T47D (cell line): ENCODE results near the gene MLLT3.

ENCODE experiments used
- DNase-seq, 2 experiments: peaks; one replicate each; pipeline versions ENCODE4 v3.0.0 to v3.0.0-alpha.2; 2011 to 2012; ENCODE audit warnings: low read depth in 1 of 2, low spot score in 1 of 2
- JUND ChIP-seq: IDR thresholded peaks from 2 replicates; pipeline ENCODE4 v1.6.1; 2012; ENCODE audit warnings: low read depth
- in situ Hi-C: cut with HindIII; loops from 2 replicates; pipeline ENCODE4 v1.10.0; 2016; ENCODE audit warnings: low sequenced_read_pairs, low pct_unique_long_range_greater_than_20kb

Gene MLLT3

DNA sequence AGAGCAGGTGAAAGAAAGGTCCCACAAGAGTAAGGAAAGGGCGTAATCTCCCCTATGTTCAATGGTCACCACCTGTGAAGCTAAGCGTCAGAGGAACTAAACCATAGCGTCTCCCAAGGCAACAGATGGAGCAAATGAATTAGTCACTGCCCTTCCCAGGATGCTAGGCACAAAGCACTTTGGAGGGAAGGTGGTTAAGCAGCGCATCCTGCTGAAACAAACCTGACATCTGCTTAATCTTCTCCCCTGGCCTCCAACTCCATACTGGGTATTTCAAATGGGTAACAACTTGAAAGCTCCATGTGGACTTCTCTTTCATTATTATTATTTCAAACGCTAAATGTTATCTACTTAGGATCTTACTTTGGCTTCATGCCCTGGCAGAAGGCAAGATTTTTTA, 227.3 kb downstream of the MLLT3 start:
- in situ Hi-C loops, result no loop called here
- no peak for TF ChIP-seq JUND
- no peak for DNase-seq

DNA sequence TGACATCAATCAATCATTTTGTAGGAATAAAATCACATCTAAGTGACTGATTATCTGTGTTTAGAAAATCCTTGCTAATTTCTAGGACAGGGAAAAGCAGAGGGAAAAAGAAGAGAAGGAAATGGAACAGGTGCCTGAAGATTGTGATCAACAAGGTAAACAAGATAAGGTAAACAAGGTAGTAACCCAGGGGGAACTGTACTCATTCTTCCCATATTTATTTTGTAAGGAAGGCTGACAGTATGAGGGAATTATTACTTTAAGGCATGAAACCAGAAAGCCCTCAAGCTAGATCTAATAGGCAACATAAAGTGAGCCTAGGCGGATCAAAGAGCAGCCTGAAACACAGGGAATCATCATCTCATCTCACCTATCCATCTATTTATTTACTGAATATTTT, 231.1 kb downstream of the MLLT3 start:
- TF ChIP-seq JUND, result no peak
- in situ Hi-C loops, result no loop called here
- DNase-seq, result peak in 1 of 2 experiments; percentile 41

GRCh38 chr9:20390400-20390799, 231.9 kb downstream of the MLLT3 start:
- in situ Hi-C loops, result no loop called here
- TF ChIP-seq JUND, result no peak

DNA sequence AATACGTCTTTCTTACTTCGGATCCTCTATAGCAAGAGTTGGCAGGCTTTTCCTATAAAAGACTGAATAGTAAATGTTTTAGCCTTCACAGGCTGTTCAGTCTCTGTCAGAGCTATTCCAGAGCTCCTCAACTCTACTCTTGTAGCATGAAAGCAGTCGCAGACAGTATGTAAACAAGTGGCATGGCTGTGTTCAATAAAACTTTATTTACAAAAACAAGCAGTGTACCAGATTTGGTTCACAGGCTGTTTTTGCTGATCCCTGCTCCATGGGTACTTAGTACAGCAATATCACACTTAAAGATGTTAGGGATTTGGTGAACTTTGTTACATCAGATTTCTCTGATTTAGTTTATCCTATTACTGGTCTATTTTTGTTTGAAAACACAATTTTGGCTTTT, 235.2 kb downstream of the MLLT3 start:
- in situ Hi-C loops, result no loop called here
- no peak for TF ChIP-seq JUND
- DNase-seq, result no peak

More at GRCh38 chr9:20390400-20390799, 231.9 kb downstream of the MLLT3 start:
- DNase-seq, result no peak

GRCh38 chr9:20384642-20385041, 237.7 kb downstream of the MLLT3 start:
- TF ChIP-seq JUND, result no peak
- no peak for DNase-seq
- in situ Hi-C loops, result no loop called here

- peak in 1 of 2 experiments; percentile 38 for DNase-seq
- no peak for TF ChIP-seq JUND
- in situ Hi-C loops, result no loop called here
Observed at GRCh38 chr9:20382460-20383071, 239.7 kb downstream of the MLLT3 start.

DNA sequence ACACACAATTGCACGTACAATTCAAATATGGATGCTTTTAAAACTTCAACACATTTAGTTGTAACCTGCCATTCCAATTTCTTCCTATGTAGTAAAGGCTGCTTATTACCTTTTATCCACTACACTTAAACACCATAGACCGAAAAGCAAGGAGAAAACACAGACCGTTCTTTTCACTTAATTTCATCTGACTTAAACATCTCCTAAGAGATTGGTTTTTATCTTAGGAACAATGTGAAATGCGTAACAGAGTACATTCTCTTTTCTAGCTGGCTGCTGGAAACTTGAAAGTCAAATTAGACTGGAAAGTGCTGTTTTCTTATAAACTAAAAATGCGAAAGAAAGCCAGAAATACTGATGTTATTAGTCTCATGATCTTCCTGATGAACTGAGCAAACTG, 241.8 kb downstream of the MLLT3 start:
- no peak for TF ChIP-seq JUND
- DNase-seq, result no peak
- in situ Hi-C loops, result no loop called here

DNA sequence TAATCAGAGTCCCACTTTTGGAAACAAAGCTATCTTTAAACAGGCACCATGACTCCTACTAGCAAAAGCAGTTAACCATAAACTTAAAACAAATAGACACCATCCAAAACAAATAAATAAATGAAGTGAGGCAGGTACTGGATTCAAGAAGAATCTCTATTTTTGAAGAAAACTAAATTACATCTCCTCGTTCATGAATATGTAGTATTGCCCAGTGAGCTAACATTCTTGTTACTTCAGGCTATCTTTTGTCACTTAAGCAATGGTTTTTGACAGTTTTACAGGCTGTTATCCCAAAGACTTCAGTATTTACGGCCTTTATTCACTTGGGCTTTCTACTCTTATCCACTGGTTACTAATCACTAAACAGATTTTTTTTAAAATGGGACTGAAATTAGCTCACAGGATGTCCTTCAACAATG, 242.5 kb downstream of the MLLT3 start:
- no peak for DNase-seq
- TF ChIP-seq JUND, result no peak
- in situ Hi-C loops, result no loop called here

DNA sequence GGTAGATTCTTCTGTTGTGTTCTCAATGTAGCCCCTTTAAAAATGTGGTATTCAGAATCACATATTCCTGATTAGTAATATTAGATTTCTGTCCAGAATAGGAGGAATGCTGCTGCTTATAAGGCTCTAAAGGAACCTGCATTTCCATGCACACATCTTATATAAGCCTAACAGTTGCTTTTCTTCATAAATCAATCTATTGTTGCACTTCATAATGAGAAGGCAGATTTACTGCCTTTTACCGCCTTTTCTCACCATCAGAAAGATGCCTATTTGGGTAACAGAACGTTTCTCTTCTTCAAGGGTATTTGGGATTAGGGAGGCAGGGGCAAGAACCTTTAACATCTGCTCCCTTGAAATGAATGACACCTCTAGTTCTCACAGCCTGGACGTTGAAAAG, 243.4 kb downstream of the MLLT3 start:
- TF ChIP-seq JUND, result no peak
- no peak for DNase-seq
- in situ Hi-C loops, result no loop called here

GRCh38 chr9:20377790-20378189, 244.5 kb downstream of the MLLT3 start:
- in situ Hi-C loops, result no loop called here
- TF ChIP-seq JUND, result no peak
- no peak for DNase-seq

DNA sequence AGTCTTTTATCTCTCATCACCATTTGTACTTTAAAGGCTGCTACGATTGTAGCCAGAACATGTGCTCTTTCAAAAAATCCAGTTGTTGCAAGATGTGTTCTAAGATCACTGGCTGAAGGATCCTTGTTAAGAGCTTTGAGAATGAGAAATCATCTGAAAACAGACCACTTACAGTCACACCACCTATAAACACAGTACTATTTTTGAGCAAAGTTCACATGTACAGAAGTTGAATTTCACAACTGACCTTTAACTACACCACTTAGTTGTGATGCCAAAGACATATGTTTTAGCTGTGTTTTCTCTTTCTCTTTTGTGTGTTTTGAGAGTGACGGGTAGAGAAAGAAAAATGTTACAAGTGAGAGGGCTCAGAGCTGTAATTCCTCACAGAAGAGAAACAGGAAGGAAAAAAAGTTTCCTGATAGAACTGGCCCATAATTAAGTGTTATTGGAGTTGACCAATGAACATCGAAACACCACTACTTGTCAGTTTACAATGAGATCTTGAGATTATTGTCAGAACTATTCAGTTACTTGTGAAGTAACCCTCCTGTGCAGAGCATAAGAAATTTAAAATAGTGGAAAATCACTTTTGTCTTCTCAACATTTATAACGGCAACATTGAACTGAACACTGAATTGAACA, 245.4 kb downstream of the MLLT3 start:
- no peak for TF ChIP-seq JUND
- no peak for DNase-seq
- in situ Hi-C loops, result no loop called here

- in situ Hi-C loops, result no loop called here
- no peak for TF ChIP-seq JUND
- DNase-seq, result no peak
Observed at GRCh38 chr9:20376042-20376441, 246.3 kb downstream of the MLLT3 start.

DNA sequence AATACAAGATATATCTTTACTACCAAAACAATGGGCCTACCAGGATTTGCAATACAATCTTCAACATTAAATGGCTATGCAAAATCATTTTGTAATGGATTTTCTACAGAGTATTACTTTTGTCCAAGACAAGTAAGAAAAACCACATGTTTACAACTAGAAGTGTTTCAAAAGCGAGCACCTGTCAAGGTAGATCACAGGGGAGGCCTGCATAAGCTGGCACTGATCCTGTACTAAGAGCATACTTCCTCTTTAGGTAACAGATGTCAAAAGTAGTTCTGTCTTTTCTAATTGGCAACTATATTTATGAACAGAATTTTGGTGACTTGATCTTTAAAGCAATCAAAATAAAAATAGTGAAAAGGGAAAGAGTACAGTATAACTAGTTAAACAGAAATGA, 249.0 kb downstream of the MLLT3 start:
- in situ Hi-C loops, result no loop called here
- no peak for DNase-seq
- no peak for TF ChIP-seq JUND

DNA sequence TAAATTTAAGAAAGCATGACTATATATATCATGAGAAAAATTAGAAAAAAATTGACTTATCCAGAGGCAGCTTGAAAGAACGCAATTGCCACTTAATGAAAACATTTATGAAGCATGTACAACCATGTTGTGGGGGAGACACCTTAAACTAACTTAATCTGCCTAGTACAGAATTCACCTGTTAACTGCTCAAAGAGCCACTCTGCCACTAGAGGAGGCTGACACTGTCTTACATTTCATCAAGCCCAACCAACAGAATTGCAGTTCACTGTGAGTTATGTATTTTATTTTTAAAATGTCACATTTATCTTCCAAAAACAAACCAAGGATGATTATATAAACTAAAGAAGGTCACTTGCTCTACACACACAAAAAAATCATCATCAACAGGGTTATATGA, 252.9 kb downstream of the MLLT3 start:
- DNase-seq, result no peak
- TF ChIP-seq JUND, result no peak
- in situ Hi-C loops, result no loop called here
